Activated T-cell treated with anti-CD3 and anti-CD28 coated beads for 1 hour (primary cell): ENCODE data around the gene ERC1.
"Not testable (repeated sequence)": the region's sequence is repeated elsewhere in the genome, so short reads cannot be mapped to it uniquely, and the experiment has no call there.

Source experiments
- DNase-seq: peaks from one replicate; pipeline ENCODE4 v3.0.0-alpha.2; 2020; ENCODE audit warnings: low read depth

ERC1 gene

DNA sequence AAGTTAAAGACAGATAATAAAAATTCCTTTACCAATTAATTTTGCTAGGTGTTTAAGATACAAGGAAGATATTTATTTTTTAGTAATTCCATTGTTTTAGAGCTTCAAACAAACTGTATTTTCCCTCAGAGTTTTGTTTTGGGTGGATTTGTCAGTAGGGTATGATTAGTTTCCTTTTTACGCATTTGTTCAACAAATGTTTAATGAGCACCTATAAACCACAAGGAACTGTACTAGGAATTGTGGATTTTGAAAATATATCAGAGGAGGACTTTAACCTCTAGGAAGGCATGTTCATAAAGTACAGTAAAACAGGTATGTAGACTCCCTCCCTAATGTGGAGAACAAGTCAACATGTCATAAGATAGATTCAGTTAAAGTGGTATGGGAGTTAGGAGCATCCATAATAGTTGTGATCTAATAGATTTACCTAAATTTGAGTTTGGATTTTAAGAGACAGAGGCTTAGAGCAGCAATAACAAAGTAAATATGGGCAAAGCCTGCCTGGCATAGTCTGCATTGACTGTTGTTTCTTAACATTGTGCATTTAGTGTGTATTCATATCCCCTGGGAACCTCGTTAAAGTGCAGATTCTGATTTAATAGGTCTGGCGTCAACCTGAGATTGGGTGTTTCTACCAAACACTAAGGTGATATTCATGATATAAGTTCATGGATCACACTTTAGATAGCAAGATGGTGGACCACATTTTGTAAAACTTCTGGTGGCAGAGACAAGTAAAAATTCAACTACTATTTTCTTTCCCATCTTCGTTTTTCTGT is 232.0 kb downstream of the ERC1 start:
- no peak for DNase-seq

DNA sequence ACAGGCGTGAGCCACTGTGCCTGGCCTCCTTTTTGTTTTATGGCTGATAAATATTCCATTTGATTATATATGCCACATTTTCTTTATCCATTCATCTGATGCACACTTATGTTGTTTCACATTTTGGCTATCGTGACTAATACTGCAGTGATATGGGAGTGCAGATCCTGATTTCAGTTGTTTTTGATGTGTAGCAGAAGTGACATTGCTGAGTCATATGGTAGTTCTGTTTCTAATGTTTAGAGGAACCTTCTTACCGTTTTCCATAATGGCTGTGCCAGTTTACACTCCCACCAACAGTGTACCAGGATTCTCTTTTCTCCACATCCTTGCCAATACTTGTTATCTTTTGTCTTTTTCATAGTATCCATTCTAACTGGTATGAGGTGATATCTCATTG is 235.9 kb downstream of the ERC1 start:
- no peak for DNase-seq

- DNase-seq: no peak
Measured at GRCh38 chr12:1234073-1234472, 243.1 kb downstream of the ERC1 start.

DNA sequence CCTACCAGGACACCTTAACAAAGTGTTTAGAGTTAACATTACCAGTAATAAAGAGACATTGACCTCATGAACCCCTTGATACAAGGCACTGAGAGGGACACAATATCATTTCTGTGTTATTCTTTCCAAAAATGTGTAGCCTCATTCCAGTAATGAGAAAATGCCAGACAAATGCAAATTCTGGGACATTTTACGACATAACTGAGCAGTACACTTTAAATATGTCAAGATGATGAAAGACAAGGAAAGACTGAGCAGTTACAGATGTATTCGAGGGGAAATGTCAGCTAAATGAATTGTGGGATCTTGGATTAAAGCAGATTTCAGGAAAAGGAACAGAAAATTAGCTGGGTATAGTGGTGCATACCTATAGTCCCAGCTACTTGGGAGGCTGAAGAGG is 255.6 kb downstream of the ERC1 start:
- no peak for DNase-seq

- DNase-seq: no peak
Measured at GRCh38 chr12:1250641-1251040, 259.6 kb downstream of the ERC1 start.

DNA sequence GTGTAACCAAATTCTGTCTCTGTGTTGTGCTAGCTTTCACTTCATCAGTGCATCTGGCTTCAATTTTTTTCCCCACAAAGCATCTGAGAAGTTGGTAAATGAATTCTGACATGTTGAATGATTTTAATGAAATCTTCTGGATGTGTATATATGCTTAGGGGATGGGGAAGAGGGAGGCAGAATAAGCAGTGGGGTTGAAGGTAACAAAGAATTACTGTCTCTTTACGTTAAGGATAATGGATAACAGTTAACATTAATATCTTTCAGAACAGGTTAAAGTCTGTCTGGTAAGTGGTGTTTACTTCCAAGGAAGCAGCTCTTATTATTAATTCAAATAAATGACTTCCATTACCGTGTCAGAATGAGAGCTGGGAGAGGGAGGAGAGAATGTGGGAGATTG is 261.7 kb downstream of the ERC1 start:
- DNase-seq: no peak

DNA sequence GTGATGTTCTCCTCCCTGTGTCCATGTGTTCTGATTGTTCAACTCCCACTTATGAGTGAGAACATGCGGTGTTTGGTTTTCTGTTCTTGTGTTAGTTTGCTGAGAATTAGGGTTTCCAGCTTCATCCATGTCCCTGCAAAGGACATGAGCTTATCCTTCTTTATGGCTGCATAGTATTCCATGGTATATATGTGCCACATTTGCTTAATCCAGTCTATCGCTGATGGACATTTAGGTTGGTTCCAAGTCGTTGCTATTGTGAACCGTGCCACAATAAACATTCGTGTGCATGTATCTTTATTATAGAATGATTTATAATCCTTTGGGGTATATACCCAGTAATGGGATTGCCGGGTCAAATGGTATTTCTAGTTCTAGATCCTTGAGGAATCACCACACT is 264.1 kb downstream of the ERC1 start:
- not testable (repeated sequence) for DNase-seq

- DNase-seq: not testable (repeated sequence)
Measured at GRCh38 chr12:1255854-1256253, 264.8 kb downstream of the ERC1 start.

DNA sequence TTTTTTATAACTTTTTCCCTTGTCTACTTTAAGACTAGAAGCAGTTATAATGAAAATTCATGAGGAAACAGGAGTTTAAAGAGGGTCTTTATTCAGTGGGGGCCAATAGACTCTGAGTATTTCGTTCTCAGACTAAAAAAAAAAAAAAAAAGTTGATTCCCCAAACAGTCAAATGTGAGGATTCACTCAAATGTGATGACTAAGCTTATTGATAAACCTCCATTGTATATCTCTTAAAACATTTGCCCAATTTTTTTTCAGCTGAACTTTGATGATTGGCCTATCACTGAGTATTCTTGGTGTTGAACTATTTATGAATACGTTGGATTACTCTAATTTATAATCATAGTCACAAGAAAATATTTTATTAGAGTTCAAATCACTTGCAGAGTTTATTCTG is 265.3 kb downstream of the ERC1 start:
- no peak for DNase-seq

- no peak for DNase-seq
Measured at GRCh38 chr12:1256991-1257390, 266.0 kb downstream of the ERC1 start.

DNA sequence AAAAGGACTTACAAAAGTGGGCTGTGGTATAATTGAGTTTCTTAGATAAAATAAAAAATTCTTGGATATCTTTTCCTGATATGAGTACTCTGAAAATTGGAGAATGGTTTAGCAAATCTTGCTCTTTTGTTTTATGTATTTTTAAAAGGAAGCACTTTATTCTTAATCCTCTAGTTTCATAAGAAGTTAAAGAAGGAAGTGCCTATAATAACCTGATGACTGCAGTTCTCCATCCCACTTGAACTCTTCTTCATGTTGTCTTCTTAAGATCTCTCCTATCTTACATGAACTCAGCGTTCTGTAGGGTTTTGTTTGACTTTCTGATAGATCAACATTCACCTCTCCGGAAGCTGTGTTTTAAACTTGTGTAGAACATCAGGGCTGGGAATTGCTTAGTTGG is 271.0 kb downstream of the ERC1 start:
- no peak for DNase-seq

GRCh38 chr12:1267243-1267642 is 276.2 kb downstream of the ERC1 start:
- no peak for DNase-seq

DNA sequence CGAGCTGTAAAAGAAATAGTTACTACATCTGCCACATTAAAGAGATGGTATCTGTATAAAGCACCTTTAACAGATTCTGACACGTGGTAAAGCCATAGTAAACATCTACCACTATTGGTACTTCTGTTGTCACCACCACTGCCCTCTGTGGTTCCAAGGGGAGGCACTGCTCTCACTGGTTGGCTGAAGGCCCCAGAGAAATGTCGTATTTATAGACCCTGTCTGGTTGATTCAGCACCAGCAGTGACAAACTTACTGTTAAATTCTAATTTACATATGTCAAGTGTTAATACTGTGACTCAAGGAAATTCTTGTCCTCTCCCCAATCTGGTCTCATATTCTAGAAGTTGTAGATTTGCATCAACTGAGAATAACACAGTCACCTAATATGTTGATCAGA is 281.1 kb downstream of the ERC1 start:
- DNase-seq: no peak

DNA sequence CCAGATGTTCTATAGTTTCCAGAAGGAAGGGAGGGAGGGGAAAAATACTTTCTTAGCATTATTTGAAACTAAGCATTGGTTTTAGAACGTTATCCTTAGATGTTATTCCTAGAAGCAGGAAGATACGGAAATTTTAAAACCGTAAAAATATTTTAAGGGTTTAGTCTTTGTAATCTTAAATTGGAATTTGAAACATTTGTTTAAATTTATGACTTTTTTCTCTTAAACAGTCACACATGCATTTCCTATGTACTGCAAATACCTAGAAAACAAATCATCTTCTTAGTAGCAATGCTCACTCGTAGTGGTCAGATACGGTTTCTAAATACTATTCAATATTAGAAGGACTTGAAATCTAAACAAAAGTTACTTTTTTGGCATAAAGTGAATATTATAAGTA is 282.0 kb downstream of the ERC1 start:
- DNase-seq: no peak

DNA sequence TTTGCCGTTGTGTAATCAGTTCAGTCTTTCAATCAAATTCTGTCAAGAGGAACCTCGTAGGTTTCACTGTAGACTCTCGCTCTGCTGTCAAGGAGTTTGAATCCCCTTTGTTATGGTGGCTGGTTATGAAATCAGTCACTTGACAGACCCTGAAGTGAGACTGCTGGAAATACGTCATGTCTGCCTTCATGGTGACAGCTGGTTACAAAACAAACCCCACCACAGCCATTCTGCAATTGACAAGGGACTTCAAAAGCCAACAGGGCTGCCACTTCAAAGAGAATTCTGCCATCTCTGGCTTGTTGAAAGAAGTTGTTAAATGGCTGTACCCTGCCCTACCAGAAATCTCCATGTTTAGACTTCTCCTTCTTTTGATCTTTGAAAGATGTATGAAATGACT is 286.9 kb downstream of the ERC1 start:
- DNase-seq: no peak

DNA sequence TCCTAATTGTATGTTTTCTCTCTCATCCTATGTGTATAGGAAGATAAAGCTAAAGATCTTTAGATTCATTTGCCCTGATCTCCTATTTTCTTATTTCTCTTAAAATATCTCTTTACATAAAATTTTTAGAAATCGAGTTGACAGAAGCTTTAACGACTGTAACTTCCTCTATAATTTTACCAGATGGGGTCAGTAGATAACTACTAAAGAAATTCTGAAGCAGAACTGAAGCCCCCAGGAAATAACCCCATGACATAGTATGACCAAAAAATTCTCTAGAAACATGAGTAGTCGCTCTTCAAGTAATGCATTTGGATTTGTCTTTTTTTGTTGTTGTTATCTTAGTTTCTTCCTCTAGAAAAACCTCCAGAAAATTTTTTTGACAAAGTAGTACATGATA is 288.0 kb downstream of the ERC1 start:
- no peak for DNase-seq

DNA sequence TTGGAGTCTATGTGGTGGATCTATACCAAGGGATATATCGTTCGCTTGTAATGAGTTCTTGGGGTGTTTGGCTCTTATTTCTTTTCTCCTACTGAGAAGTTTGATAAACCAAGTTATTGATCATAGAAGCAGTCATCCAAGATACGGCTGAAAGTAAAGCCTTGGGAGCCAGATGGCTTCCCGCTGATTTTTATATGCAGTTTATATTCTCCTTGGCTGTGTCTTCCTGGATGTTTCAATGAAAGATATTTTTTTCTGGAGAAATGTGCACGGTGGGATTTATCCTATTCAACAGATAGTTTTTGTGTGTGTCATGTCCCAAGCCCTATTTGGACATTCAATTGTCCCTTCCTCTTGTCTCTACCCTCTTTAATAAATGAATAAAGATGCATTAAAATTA is 289.0 kb downstream of the ERC1 start:
- DNase-seq: no peak

- DNase-seq: no peak
Measured at GRCh38 chr12:1281683-1282366, 290.8 kb downstream of the ERC1 start.

DNA sequence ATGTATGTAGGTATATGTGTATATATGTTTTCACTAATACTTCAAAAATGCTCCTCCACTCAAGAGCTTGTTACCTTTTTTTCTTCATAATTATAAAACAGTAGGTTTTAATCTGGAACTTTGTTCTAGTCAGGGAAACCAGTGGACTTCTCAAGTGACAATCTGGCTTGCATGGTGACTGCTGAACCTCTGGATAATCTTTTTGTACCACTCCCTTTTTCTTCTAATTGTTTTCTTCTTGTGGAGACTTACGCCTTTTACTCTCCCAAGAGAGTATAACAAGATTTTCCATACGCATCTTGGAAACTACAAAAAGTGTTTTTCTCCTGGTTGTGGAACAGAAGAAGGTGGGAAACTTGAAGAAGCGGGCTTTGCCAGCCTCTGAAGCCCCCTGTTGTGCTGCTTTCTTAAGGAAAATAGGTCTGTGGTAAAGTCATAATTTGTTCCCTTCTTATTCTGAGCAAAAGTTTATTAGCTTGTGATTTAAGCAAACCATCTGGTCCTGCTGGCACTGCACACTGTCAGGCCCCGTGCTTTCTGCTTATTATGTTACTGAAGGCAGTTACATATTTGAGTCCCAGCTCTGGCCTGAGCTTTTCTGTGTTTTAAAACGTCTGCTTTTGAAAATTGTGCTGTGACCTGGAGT is 291.8 kb downstream of the ERC1 start:
- no peak for DNase-seq

- DNase-seq: no peak
Measured at GRCh38 chr12:1283316-1283715, 292.3 kb downstream of the ERC1 start.

- no peak for DNase-seq
Measured at GRCh38 chr12:1284611-1285010, 293.6 kb downstream of the ERC1 start.

- no peak for DNase-seq
Measured at GRCh38 chr12:1287446-1287975, 296.5 kb downstream of the ERC1 start.

DNA sequence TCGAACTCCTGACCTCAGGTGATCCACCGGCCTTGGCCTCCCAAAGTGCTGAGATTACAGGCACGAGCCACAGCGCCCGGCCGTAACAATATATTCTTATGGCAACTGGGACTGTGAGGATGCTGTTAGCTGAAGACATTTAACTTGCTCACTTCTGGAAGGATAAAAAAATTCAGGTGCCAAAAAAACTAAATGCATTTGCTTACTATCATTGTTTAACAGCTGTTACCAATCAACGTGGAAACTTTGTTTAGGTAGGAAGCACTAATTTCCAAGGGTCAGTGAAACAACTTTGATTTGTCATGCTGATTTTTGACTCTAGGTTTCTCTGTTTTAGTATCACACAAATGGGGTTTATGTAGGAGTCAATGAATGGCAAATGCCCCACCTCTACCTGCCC is 297.3 kb downstream of the ERC1 start:
- DNase-seq: no peak
